ENCODE data around the gene CFAP119. TPM values are rescaled to one million over a fixed set of nuclear protein-coding genes. Genes with fewer than 3 reads are reported as not detected.

CFAP119 gene
- total RNA-seq, 6 experiments from 2014 or later, result 4.3 to 7.6 (median 5.1) TPM

- TF ChIP-seq CTCF (IDR thresholded peaks at IDR 0.05), result no peak
- Mint-ChIP-seq H3K27ac (no peak overlapping the region), H3K27me3 (ENCODE audit: insufficient read depth) (peaks cover 3% of the 10 kb centered on the region), H3K4me3 (no peak overlapping the region), H3K36me3 (ENCODE audit: low read depth) (no peaks in the 10 kb centered on the region), H3K9me3 (no peaks in the 10 kb centered on the region), H3K4me1 (ENCODE audit: low read depth) (peaks cover 20% of the 10 kb centered on the region)
- DNase-seq, result no peak
These were observed 41.1 kb upstream of the CFAP119 start for GRCh38 chr16:30802936-30803335.

- Mint-ChIP-seq H3K9me3 (no peaks in the 10 kb centered on the region), H3K27me3 (ENCODE audit: insufficient read depth) (peaks cover 10% of the 10 kb centered on the region), H3K27ac (no peak overlapping the region), H3K36me3 (ENCODE audit: low read depth) (no peaks in the 10 kb centered on the region), H3K4me3 (no peak overlapping the region), H3K4me1 (ENCODE audit: low read depth) (peaks cover 6% of the 10 kb centered on the region; the same call in 1 of the 2 replicates)
- TF ChIP-seq CTCF (IDR thresholded peaks at IDR 0.05), result peak; percentile 22; the same call in 1 of the 2 replicates
- no peak for DNase-seq
These were observed 35.9 kb upstream of the CFAP119 start for GRCh38 chr16:30797670-30798309.

- Mint-ChIP-seq H3K9me3 (no peaks in the 10 kb centered on the region), H3K27me3 (ENCODE audit: insufficient read depth) (peaks cover 11% of the 10 kb centered on the region; the same call in 1 of the 2 replicates), H3K4me3 (no peak overlapping the region), H3K4me1 (ENCODE audit: low read depth) (peaks cover 6% of the 10 kb centered on the region; the same call in 1 of the 2 replicates), H3K27ac (no peak overlapping the region), H3K36me3 (ENCODE audit: low read depth) (no peaks in the 10 kb centered on the region)
- TF ChIP-seq CTCF (IDR thresholded peaks at IDR 0.05), result no peak
- DNase-seq, result no peak
These were observed 32.8 kb upstream of the CFAP119 start for GRCh38 chr16:30794634-30795033.

- DNase-seq, result no peak
- Mint-ChIP-seq H3K27ac (no peak overlapping the region), H3K9me3 (no peaks in the 10 kb centered on the region), H3K36me3 (ENCODE audit: low read depth) (no peaks in the 10 kb centered on the region), H3K4me1 (ENCODE audit: low read depth) (peaks cover 6% of the 10 kb centered on the region; the same call in 1 of the 2 replicates), H3K27me3 (ENCODE audit: insufficient read depth) (peaks cover 11% of the 10 kb centered on the region; the same call in 1 of the 2 replicates), H3K4me3 (no peak overlapping the region)
- no peak for TF ChIP-seq CTCF (IDR thresholded peaks at IDR 0.05)
These were observed 31.7 kb upstream of the CFAP119 start for GRCh38 chr16:30793508-30794069.

GRCh38 chr16:30787613-30788378, 25.9 kb upstream of the CFAP119 start:
- Mint-ChIP-seq H3K36me3 (ENCODE audit: low read depth) (peaks cover 8% of the 10 kb centered on the region; the same call in 1 of the 2 replicates), H3K4me1 (ENCODE audit: low read depth) (peaks cover 25% of the 10 kb centered on the region), H3K27ac (peak overlapping the region; percentile 91), H3K4me3 (peak overlapping the region; percentile 90), H3K9me3 (no peaks in the 10 kb centered on the region), H3K27me3 (ENCODE audit: insufficient read depth) (peaks cover 3% of the 10 kb centered on the region; the same call in 1 of the 2 replicates)
- no peak for TF ChIP-seq CTCF (IDR thresholded peaks at IDR 0.05)
- DNase-seq, result no peak

Measured in HFFc6 (cell line).